HG03095 (cell line): ENCODE data around the gene IGSF10.

Experiments
- ATAC-seq: cut with Tn5 transposase; IDR thresholded peaks from one replicate; pipeline ENCODE4 v1.9.1; 2021; ENCODE audit warnings: moderate library complexity; ENCODE audit not compliant: unreplicated experiment

The IGSF10 gene

DNA sequence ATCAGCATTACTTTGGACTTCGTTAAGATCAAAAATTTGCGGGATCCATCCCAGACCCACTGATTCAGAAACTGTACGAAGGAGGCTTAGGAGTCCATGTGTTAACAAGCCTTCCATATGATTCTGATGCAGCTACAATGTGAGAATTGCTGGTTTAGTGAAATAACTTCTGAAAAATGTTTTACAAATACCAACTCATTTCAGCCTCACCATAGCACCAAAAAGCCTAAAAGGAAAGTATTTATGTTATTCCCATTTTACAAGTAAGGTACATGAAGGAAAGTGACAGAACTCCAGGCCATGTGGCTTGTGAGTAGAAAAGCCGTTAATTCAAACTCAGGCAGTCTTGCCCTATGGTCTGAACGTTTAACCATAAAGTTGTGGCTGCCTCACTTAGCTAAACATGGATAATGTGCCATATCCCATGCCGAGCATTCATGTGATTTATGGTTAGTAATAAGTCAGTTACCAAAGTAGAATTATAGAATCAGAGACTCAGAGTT lies 1.5 kb upstream of the IGSF10 start:
- ATAC-seq: no peak

DNA sequence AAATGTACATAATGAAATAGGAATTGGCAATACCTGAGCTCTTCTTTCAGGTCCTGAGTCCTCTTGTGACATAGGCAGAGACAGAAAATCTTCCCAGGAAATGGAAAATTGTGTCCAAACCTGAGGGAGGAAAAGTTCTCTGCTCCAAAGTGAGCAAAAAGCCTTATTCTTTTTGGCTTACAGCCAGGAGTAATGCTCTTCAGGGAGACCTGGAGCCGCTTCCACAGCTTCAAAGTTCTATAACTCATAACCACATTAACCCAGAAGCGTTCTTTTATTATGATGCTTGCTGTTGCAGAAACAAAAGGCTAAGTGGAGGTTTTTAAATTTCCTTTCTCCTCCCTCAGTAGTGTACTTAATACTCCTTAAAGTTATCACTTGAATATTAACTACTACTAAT lies 633 bp downstream of the IGSF10 start:
- ATAC-seq: no peak

DNA sequence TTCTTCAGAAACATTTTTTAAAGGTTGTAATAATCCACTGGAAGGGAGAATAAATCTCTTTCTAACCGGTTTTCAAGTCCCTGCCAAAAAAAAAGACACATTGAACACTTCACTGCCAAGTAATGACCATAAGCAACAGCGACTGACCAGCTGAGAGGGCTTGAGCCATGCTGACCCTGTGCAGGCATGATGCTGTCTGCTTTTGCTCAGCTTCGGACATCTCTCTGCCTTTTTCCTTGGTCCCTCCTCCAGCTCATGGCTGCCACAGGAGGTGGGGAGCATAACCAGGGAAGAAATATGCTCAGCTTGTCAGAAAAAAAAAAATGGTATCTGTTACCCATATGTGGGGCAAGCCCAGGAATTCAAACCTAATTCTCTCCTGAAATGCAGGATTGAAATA lies 1.5 kb downstream of the IGSF10 start:
- no peak for ATAC-seq

DNA sequence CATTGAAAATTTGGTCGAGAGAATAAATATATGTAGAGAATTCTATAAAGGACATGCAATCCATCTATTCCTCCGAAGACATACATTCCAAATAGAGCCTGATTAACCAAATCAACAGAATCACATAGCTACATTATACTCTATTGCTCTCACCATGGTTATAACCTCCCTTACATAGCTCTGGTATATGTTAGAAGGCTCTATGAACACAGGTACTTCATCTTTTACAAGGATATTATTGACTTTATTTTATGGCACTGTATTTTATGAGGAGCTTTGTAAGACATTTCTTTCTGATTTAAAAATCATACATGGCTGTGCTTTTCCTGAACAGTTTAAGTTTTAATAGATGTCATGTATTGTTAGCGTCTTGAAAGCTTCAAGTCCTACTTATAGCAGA lies 4.8 kb downstream of the IGSF10 start:
- no peak for ATAC-seq

DNA sequence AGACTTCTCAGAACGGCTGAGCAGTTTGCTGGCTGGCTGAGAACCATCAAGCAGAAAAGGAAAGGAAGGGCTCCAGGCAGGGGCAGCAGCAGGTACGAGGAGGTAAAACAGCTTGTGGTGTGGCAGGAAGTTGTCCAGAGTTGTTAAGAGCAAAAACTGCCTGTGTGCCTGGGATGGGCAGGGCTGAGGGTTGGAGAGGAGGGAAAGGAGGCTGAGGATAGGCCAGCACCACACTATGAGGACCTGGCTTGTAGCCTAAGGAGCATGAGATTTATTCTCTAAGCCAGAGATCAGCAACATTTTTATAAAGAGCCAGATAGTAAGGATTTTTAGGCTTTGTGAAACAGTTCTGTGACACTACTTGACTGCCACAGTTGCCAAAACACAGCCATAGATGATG lies 8.0 kb downstream of the IGSF10 start:
- ATAC-seq: no peak

DNA sequence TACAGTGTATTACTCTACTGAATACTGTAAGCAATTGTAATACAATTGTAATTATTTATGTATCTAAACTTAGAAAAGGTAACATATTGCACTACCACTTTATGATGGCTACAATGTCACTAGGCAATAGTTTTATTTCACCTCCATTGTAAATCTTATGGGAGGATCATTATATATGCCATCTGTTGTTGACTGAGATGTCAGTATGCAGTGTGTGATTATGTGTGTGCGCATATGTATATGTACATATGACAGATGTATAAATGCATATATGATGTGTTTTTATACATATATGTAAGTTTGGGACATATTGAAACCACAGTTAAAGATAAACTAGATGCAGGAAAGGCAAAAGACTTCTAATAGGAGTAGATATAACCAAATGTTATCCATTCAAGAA lies 8.5 kb downstream of the IGSF10 start:
- no peak for ATAC-seq

DNA sequence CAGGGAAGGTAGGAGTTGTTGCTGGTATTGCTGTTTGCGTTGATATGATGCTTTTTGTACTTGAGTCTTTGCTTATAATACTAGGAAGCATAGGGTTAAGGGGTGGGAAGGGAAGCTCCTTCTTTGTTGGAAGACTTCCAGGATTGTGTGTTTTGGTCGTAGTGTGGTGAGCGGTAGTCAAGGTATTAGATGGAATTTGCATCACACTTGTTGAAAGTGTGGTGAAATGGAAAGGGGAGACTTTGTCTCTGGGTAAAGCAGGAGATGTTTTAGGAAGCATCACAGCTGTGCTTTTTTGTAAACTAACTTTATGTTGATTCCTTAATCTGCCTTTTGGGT lies 14.9 kb downstream of the IGSF10 start:
- ATAC-seq: no peak

DNA sequence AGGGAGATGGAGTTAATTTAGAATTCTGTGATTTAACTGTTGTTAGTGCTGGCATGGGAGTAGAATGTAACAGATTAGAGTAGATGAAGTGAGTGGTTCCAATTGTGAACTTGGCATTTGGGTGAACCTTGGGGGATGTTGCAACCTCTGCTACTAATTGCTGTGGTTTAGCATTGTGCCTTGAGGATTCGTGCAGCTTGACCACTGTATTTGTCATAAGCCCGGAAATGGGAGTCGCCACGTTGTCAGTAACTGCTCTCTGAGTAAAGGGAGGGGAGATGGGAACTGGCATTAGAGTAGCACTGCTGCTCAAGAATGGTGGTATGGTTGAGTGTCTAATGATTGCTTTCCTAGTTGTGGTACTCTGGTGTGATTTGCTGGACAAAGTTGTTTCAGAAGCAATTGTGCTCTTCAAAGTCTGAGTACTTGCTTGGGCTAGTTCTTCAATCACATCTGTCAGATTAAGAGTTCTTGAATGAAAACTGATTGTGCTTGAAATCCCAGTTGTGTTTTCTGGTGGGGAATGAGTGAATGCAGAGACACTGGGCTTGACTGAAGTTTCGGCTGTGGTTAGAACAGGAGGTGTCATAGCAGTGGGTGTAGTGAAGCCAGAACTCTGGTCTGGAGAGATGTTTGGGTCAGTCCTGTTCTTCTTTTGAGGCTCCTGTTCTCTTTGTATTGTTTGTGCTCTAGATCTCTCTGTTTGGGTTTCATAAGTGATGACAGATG lies 15.4 kb downstream of the IGSF10 start:
- ATAC-seq: no peak

DNA sequence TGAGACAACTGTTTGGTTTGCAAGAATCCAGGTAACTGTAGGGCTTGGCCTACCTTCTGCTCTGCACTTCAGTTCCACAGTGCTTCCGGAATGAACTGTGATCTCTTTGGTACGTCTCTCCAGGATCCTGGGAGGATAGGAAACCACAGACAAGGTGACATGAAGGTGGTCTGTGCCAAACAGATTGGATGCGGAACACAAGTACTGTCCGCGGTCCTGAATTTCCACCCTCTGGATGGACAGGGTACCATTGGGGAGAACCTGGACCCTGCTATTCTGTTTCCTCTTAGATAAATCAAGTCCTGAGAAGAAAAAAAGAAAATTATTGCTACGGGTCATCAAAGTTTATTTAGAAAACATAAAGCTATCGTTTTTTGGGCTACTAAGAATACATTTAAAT lies 17.3 kb downstream of the IGSF10 start:
- no peak for ATAC-seq

DNA sequence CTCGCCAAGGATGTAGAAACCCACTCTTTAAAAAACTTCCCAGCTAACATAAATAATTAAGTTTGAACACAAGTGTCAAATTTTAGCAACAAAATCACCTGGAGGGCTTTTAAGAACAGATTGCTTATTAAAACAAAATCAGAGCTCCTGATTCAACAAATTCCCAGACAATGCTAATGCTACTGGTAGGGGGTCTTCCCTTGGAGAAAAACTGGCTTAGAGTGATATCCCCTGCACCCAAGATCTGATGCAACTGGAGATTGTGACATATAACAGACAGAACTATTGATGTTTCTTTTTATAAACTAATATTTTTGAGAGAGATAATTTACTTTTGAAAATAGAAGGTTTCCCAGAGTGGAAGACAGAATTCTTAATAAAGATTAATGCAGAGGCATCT lies 19.9 kb downstream of the IGSF10 start:
- no peak for ATAC-seq

DNA sequence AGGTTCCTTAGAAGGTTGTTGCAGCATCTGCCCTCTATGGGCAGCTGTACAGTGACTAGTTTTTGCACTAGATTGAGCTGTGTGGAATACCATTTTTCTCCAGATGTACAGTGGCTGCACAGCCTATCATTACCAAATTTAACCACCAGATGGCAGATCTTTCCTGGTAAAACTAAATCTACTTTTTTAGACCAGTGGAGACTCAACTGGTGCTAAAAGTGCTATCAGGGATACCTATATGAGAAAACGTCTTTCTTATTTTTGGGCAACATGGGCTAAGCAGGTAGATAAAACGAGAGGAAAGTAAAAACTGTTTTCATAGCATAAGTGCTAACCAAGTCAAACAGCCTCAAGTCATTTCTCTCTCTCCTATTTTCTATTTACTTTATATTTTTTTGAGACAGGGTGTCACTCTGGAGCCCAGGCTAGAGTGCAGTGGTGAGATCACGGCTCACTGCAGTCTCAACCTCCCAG lies 21.2 kb downstream of the IGSF10 start:
- ATAC-seq: no peak

DNA sequence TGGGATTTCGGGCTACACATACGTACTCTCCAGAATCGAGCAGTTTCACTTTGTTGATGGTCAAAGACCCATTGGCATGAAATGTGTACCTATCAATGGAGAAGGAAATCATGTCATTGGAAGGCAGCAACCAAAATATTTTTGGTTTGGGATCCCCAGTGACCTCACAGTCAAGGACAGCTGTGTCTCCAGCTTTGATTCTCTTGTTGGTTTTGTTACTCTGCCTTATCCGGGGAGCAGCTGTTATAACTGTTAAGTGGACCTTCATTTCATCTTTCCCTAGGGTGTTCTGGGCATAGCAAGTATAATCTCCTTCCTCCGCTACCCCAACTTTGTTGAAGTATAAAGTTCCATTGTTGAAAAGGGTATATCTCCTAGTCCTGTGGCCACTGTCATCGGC lies 23.0 kb downstream of the IGSF10 start:
- no peak for ATAC-seq

DNA sequence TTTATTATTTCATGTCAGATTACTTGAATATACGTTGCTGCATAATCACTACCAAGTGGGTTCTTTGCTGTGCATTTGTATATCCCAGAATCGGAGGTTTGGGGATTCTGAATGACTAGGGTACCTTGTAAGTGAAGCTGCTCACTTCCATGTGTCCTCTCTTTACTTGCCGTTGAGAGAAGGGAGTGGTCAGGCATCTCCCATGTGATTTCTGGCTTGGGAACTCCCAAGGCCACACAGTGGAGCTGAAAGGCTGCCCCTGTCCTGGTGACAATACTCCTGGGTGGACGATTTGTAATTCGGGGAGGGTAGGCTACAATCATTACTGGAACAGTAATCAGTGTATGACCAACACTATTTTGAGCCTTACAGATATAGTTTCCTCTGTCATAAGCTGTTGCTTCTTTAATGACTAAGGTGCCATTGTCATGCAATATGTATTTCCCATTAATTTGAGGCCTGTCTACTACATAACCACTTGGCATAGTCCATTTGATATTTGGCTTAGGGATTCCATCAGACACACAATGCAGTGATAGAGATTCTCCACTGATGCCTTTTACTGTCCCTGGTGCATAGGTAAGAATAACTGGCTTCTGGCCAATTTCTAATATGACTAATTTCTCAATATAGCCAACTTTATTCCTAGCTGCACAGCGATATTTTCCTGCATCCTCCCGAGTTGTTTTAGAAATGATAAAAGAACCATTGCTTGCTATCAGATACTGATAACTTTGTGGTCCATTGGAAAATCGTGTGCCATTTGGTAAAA lies 24.0 kb downstream of the IGSF10 start:
- no peak for ATAC-seq

DNA sequence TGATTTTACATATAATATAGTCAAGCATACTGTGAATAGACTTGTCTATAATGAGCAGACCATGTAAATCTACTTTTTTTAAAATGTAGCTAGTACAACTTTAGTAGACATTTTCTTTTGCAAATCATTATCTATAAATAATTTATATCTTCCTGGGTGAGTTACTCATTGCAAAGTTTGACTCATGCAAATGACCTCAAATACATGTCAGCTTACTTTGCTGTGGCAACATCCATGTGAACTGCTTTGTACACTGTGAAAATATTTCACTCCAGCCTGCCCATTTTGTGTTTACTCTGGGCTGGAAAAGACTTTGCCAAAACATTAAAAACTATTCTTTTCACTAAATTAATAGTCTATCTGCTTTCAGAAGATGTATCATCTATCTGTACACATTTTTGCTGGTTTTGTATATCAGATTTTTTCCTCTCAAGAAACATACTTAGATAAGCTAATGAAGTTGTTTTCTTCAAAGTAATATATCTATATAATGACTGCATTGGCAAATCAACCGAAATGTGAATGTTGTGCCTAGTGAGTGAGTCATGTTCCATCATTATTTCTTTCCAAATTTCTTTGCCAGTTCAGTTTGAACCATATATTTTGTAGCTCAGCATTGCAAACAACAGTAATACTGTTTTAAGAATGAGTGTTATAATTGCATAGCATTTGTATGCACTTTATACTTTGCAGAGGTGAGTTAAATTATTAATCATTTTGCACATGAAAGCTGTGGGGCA lies 26.5 kb downstream of the IGSF10 start:
- no peak for ATAC-seq

DNA sequence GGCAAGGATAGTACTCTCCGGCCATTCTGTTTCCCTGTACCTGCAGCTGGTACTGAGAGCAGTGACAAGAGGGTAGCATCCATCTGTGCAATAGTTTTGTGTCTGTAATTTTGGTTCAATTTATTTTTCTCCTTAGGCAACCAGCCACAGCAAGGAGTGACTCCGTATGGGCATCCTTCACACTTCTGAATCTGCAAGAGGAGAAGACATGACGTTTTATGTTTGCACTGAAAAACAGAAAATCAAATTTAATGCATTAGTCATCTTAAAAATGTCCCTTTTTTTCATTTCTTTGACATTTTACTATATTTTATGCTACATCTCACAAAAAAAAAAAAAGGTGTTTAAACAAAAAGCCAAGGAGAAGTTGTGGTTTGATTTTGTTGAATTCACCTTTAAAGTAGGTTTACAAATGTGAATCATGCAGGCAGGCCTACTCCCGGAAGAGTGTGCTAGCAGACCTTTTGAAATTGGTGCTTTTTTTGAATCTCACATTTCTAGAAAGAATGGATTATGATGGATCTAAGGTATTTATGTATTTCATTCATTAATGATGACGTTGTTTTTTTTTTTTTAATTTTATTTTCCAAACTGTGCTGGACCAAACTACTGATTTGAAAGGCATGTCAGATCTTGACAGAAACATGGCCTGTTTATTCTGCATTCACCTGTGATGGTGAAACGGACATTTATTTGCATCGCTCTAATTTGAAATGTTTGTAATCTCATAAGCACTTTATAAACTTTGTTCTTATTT lies 28.1 kb downstream of the IGSF10 start:
- no peak for ATAC-seq

DNA sequence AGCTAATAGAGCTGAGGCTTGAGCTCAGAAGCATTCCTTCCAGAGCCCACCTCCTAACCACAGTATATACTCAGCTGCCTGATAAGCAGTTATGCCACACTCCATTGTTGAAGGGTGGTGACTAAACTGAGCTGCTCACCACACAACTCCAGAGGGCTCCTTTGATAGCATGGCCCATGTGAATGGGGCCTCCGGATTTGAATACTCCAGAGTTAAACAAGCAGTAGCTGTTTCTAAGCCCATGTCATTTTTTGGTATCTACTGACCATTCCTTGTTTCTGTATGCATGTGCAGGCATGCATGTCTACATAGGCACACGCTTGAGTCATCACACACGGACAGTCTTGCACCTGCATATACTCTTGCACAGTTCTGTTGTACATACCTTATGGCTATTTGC lies 28.9 kb downstream of the IGSF10 start:
- ATAC-seq: no peak

DNA sequence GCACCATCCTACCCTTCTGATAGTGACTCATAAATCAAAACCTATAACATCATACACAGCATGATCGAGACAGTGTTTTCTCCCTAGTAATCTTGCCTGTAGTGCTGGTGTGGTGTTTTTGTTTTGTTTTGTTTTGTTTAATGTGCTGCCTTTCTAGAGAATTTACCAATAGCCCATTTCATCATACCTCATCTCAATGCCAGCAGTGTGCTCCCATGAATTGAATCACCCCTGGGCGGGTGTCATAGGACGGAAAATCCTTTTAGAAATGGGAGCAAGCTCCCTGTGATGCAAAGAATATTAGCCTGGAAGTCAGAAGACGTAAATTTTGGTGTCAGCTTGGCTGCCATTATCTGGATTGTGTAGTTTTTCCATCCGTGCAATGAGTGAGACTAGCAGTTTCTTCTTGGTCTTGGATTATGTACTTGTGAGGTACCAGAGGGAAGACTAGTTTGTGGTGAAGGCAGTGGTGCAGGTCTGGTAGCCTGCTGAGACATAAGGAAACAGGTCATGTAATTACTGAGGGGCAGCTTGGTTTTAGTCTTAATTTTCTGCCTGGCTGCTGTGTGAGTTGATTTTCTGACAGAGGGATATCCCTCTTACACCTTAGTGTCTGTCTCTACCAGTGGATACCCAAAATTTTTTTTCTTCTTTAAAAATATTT lies 29.9 kb downstream of the IGSF10 start:
- ATAC-seq: peak; percentile 41

DNA sequence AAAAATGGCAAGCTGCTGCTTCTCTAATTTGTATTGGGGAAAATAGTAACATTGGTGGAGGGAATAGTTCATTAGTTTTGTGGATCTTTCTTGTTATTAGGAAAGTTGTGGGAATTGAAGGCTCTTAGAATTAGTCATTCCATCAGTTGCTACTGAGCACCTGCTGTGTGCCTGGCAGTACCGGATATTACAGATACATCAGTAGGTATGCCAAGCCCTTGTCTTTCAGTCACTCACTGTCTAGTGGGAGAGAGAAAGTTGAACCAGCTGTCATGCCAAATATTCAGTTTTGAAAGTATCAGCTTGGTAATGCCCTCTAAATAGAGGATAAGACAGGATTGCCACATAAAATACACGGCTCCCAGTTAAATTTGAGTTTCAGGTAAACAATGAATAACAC lies 32.5 kb downstream of the IGSF10 start:
- ATAC-seq: no peak

DNA sequence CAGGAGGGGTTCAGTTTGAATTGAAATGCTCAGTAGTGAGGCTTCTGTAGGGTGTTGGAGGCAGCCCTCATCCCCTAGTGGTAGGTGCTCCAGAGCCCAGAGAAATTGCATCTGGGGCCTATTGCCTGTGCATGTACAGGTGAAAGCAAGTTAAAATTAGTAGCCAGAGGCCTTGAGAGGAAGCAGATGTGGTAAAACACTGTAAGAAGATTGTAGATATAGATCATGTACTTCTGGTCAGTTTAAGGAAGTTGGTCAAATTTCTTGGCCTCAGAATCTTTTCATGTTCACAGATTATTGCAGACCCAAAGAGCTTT lies 34.6 kb downstream of the IGSF10 start:
- ATAC-seq: peak; percentile 87

DNA sequence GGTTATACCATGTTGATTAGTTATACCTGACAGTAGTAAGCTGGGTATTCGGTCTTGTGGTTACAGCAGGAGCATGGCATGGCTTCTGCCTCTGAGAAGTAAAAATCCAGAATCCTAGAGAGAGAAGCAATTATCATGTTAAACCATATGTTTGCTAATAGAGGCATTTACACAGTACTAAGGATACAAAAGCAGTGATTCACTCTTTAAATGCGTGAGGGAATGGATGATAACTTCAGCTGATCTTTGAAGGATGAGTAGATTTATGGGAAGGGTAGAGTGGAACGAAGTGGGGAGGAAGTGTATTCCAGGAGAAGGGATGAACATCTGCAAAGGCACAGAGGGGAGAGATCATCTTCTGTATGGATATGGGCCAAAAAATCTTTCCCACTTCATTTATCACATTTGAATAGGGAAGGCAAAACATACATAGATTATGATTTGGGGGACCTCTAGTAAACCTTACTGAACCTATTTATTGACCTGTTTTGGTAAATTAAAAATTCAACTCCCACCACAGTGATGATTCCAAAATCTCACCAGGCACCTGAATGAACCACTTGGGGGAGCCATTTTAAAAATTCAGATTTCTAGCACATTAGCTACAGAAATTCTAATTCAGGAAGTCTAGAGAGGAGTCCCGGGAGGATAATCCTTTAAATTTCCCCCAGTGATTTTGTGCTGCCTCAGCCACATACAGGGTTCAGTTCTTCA lies 35.1 kb downstream of the IGSF10 start:
- ATAC-seq: peak; percentile 18
